A549 (cell line): Measurements from ENCODE around the gene PROB1. TPM values are rescaled to one million over a fixed set of nuclear protein-coding genes. Genes with fewer than 3 reads are reported as not detected.

Source experiments
- BHLHE40 ChIP-seq: IDR thresholded peaks from 2 replicates; pipeline ENCODE4 v1.6.1; 2012; ENCODE audit warnings: low read depth, low read length, inconsistent platforms
- CBX8 ChIP-seq: fragments of 200-600 bp; sonication (generic); IDR thresholded peaks from 2 replicates; pipeline ENCODE4 v1.6.1; 2016
- E2F6 ChIP-seq: IDR thresholded peaks from 2 replicates; pipeline ENCODE4 v1.6.1; 2012; ENCODE audit warnings: low read depth, borderline replicate concordance
- EHMT2 ChIP-seq: fragments of 200-600 bp; sonication (generic); IDR thresholded peaks from 2 replicates; pipeline ENCODE4 v1.6.1; 2016; ENCODE audit warnings: antibody characterized with exemption, low read depth, mild to moderate bottlenecking, moderate library complexity
- ELK1 ChIP-seq: fragments of 150-350 bp; IDR thresholded peaks from 2 replicates; pipeline ENCODE4 v1.6.1; 2014; ENCODE audit warnings: low read depth, mild to moderate bottlenecking, low read length
- FOSB ChIP-seq: fragments of 250-450 bp; sonication (Bioruptor Pico); IDR thresholded peaks from 2 replicates; pipeline ENCODE4 v1.5.0; 2020; ENCODE audit warnings: mild to moderate bottlenecking, moderate library complexity
- GATA3 ChIP-seq: IDR thresholded peaks from 2 replicates; pipeline ENCODE4 v1.6.1; 2012; ENCODE audit warnings: borderline replicate concordance
- HMGXB4 ChIP-seq: fragments of 250-450 bp; sonication (Bioruptor Pico); IDR thresholded peaks from 2 replicates; pipeline ENCODE4 v1.5.0; 2021; ENCODE audit warnings: mild to moderate bottlenecking, moderate library complexity, borderline replicate concordance
- HOXB13 ChIP-seq: fragments of 250-450 bp; sonication (Bioruptor Pico); IDR thresholded peaks from 2 replicates; pipeline ENCODE4 v1.5.0; 2020; ENCODE audit warnings: low read depth, mild to moderate bottlenecking, moderate library complexity
- JUN ChIP-seq, 2 experiments: fragments of >200 bp; sonication (Bioruptor Twin); formaldehyde crosslinking; IDR thresholded peaks; 2 replicates in 1 of 2; 3 replicates in 1 of 2; pipeline ENCODE4 v1.6.1; 2016 to 2017
- KDM5A ChIP-seq: fragments of 200-600 bp; sonication (generic); IDR thresholded peaks from 2 replicates; pipeline ENCODE4 v1.6.1; 2016; ENCODE audit warnings: antibody characterized with exemption, mild to moderate bottlenecking
- NFE2L2 ChIP-seq: fragments of 150-350 bp; conservative IDR thresholded peaks from 2 replicates; pipeline ENCODE4 v1.6.1; 2014; ENCODE audit warnings: low read length
- NPAS2 ChIP-seq: fragments of 250-450 bp; sonication (Bioruptor Pico); IDR thresholded peaks from 2 replicates; pipeline ENCODE4 v1.8.0; 2022; ENCODE audit warnings: mild to moderate bottlenecking, moderate library complexity, borderline replicate concordance
- PBX3 ChIP-seq: IDR thresholded peaks from 2 replicates; pipeline ENCODE4 v1.6.1; 2012
- PHF8 ChIP-seq: fragments of 200-600 bp; sonication (generic); IDR thresholded peaks from 2 replicates; pipeline ENCODE4 v1.6.1; 2016; ENCODE audit warnings: low read depth, mild to moderate bottlenecking, antibody characterized with exemption, moderate library complexity, borderline replicate concordance
- RCOR1 ChIP-seq: fragments of 150-350 bp; IDR thresholded peaks from 2 replicates; pipeline ENCODE4 v1.6.1; 2014; ENCODE audit warnings: antibody characterized with exemption, low read length, low read depth
- RNF2 ChIP-seq: fragments of 200-600 bp; sonication (generic); IDR thresholded peaks from 2 replicates; pipeline ENCODE4 v1.6.1; 2016; ENCODE audit warnings: low read depth, mild to moderate bottlenecking, antibody characterized with exemption, moderate library complexity, borderline replicate concordance
- SMC3 ChIP-seq: fragments of >200 bp; sonication (Bioruptor Twin); formaldehyde crosslinking; IDR thresholded peaks from 3 replicates; pipeline ENCODE4 v1.6.1; 2018; ENCODE audit warnings: inconsistent platforms
- SREBF2 ChIP-seq: fragments of 450-650 bp; IDR thresholded peaks from 2 replicates; pipeline ENCODE4 v1.6.1; 2014; ENCODE audit warnings: mild to moderate bottlenecking, moderate library complexity
- TFCP2L1 ChIP-seq: fragments of 250-450 bp; sonication (Bioruptor Pico); IDR thresholded peaks from 2 replicates; pipeline ENCODE4 v1.5.0; 2021; ENCODE audit warnings: mild to moderate bottlenecking
- ZC3H11A ChIP-seq: fragments of 450-650 bp; IDR thresholded peaks from 2 replicates; pipeline ENCODE4 v1.6.1; 2014; ENCODE audit warnings: antibody characterized with exemption, mild to moderate bottlenecking
- ZSCAN20 ChIP-seq: fragments of 250-450 bp; sonication (Bioruptor Pico); IDR thresholded peaks from 2 replicates; pipeline ENCODE4 v1.8.0; 2022; ENCODE audit warnings: mild to moderate bottlenecking, moderate library complexity
- polyA plus RNA-seq, 4 experiments: library from polyadenylated mRNA; depleted of rRNA in 3 of 4; stranded (reverse); fragments of >200 nt; fragmentation: RNase III in 1 of 4; extraction: RNeasy Plus Mini Kit Qiagen cat#74134 plus additional on column Dnase treatment in 1 of 4; gene quantifications; 2 replicates in 3 of 4; 3 replicates in 1 of 4; pipeline ENCODE4 v1.2.3, GENCODE V29; 2011 to 2017
- TF ChIP-seq, protein P1 (sequence below): fragments of >200 bp; sonication (Bioruptor Twin); formaldehyde crosslinking; IDR thresholded peaks from 2 replicates; pipeline ENCODE4 v1.6.1; 2016
- TF ChIP-seq, protein P2 (sequence below): fragments of 250-450 bp; sonication (Bioruptor Pico); IDR thresholded peaks from 2 replicates; pipeline ENCODE4 v1.5.0; 2020; ENCODE audit warnings: low read depth, mild to moderate bottlenecking, moderate library complexity
- TF ChIP-seq, protein P3 (sequence below): fragments of 200-600 bp; sonication (generic); IDR thresholded peaks from 2 replicates; pipeline ENCODE4 v1.6.1; 2016; ENCODE audit warnings: antibody characterized with exemption, mild to moderate bottlenecking, moderate library complexity
- TF ChIP-seq, protein P4 (sequence below): fragments of 450-650 bp; IDR thresholded peaks from 2 replicates; pipeline ENCODE4 v1.6.1; 2014; ENCODE audit warnings: antibody characterized with exemption

PROB1 gene
- polyA plus RNA-seq, 2 of the 4 experiments (the other 2 are of a cell fraction): 0.23 to 0.48 TPM

GRCh38 chr5:139341689-139342422 is 53.0 kb downstream of the PROB1 start, which contains the start of gene PAIP2 (continued):
- TF ChIP-seq ELK1: no peak; the same call in 1 of the 2 replicates
- TF ChIP-seq FOSB (CRISPR knock-in tag): no peak
- TF ChIP-seq, protein P1, sequence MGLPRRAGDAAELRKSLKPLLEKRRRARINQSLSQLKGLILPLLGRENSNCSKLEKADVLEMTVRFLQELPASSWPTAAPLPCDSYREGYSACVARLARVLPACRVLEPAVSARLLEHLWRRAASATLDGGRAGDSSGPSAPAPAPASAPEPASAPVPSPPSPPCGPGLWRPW: no peak
- TF ChIP-seq PHF8: peak; percentile 89
- TF ChIP-seq NFE2L2: no peak
- no peak for TF ChIP-seq SREBF2
- TF ChIP-seq SMC3: peak; percentile 66
- no peak for TF ChIP-seq NPAS2 (CRISPR knock-in tag)
- TF ChIP-seq EHMT2: no peak
- no peak; the same call in none of the 2 replicates for TF ChIP-seq GATA3
- no peak for TF ChIP-seq RNF2
- peak; percentile 63 to 83; a peak in 3 of 5 replicates for TF ChIP-seq JUN (IDR thresholded peaks at IDR 0.05)
- no peak for TF ChIP-seq ZC3H11A
- no peak for TF ChIP-seq HMGXB4 (CRISPR knock-in tag)
- TF ChIP-seq E2F6: peak; percentile 67; the same call in 1 of the 2 replicates
- no peak for TF ChIP-seq HOXB13 (CRISPR knock-in tag)
- TF ChIP-seq, protein P2, sequence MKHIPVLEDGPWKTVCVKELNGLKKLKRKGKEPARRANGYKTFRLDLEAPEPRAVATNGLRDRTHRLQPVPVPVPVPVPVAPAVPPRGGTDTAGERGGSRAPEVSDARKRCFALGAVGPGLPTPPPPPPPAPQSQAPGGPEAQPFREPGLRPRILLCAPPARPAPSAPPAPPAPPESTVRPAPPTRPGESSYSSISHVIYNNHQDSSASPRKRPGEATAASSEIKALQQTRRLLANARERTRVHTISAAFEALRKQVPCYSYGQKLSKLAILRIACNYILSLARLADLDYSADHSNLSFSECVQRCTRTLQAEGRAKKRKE (CRISPR knock-in tag): no peak
- no peak for TF ChIP-seq PBX3
- TF ChIP-seq, protein P3, sequence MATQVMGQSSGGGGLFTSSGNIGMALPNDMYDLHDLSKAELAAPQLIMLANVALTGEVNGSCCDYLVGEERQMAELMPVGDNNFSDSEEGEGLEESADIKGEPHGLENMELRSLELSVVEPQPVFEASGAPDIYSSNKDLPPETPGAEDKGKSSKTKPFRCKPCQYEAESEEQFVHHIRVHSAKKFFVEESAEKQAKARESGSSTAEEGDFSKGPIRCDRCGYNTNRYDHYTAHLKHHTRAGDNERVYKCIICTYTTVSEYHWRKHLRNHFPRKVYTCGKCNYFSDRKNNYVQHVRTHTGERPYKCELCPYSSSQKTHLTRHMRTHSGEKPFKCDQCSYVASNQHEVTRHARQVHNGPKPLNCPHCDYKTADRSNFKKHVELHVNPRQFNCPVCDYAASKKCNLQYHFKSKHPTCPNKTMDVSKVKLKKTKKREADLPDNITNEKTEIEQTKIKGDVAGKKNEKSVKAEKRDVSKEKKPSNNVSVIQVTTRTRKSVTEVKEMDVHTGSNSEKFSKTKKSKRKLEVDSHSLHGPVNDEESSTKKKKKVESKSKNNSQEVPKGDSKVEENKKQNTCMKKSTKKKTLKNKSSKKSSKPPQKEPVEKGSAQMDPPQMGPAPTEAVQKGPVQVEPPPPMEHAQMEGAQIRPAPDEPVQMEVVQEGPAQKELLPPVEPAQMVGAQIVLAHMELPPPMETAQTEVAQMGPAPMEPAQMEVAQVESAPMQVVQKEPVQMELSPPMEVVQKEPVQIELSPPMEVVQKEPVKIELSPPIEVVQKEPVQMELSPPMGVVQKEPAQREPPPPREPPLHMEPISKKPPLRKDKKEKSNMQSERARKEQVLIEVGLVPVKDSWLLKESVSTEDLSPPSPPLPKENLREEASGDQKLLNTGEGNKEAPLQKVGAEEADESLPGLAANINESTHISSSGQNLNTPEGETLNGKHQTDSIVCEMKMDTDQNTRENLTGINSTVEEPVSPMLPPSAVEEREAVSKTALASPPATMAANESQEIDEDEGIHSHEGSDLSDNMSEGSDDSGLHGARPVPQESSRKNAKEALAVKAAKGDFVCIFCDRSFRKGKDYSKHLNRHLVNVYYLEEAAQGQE: no peak; the same call in 1 of the 2 replicates
- peak; percentile 44; the same call in 1 of the 2 replicates for TF ChIP-seq TFCP2L1
- no peak for TF ChIP-seq RCOR1
- TF ChIP-seq CBX8: no peak
- no peak for TF ChIP-seq ZSCAN20 (CRISPR knock-in tag)
- TF ChIP-seq BHLHE40: no peak; the same call in 1 of the 2 replicates
- TF ChIP-seq KDM5A: no peak
- TF ChIP-seq, protein P4, sequence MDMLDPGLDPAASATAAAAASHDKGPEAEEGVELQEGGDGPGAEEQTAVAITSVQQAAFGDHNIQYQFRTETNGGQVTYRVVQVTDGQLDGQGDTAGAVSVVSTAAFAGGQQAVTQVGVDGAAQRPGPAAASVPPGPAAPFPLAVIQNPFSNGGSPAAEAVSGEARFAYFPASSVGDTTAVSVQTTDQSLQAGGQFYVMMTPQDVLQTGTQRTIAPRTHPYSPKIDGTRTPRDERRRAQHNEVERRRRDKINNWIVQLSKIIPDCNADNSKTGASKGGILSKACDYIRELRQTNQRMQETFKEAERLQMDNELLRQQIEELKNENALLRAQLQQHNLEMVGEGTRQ: peak; percentile 79
